Tibial nerve (tissue), 4 donors: ENCODE data around the gene RTF1. TPM values are rescaled to one million over a fixed set of nuclear protein-coding genes. Genes with fewer than 3 reads are reported as not detected.

Experiments used
- DNase-seq, 2 donors: peaks; one replicate each; pipeline ENCODE4 v3.0.0-alpha.2; 2019; ENCODE audit warnings: low spot score in 2 of 2
- H3K27ac ChIP-seq, 4 donors: fragments of 200-600 bp; sonication (generic) in 3 of 4; one replicate each; pipeline ENCODE4 v1.5.1; 2017 to 2019; ENCODE audit warnings: mild to moderate bottlenecking in 1 of 4
- H3K27me3 ChIP-seq, 2 donors: fragments of 200-600 bp; sonication (generic) in 1 of 2; one replicate each; pipeline versions ENCODE4 v1.5.1 to v1.6.0; 2017 to 2019
- H3K36me3 ChIP-seq, 3 donors: fragments of 200-600 bp; sonication (generic); one replicate each; pipeline ENCODE4 v1.5.1; 2018 to 2019
- H3K4me1 ChIP-seq, 4 donors: fragments of 200-600 bp; sonication (generic) in 3 of 4; one replicate each; pipeline ENCODE4 v1.5.1; 2017 to 2019
- H3K4me3 ChIP-seq, 4 donors: fragments of 200-600 bp; sonication (generic) in 3 of 4; one replicate each; pipeline ENCODE4 v1.5.1; 2017 to 2019; ENCODE audit warnings: mild to moderate bottlenecking in 1 of 4, moderate library complexity in 1 of 4
- H3K9me3 ChIP-seq, 4 donors: fragments of 200-600 bp; sonication (generic) in 3 of 4; one replicate each; pipeline ENCODE4 v1.5.1; 2017 to 2019
- CTCF ChIP-seq, 5 experiments: fragments of 200-600 bp in 3 of 5; fragments of 450-650 bp in 2 of 5; sonication (generic) in 3 of 5; IDR thresholded peaks; one replicate each; pipeline ENCODE4 v1.5.1; 2016 to 2019; ENCODE audit warnings: antibody characterized with exemption in 5 of 5, mild to moderate bottlenecking in 3 of 5, moderate library complexity in 2 of 5
- EP300 ChIP-seq, 2 donors: sonication (generic); formaldehyde crosslinking; IDR thresholded peaks; one replicate each; pipeline ENCODE4 v1.6.1; 2017; ENCODE audit warnings: antibody characterized with exemption in 2 of 2, mild to moderate bottlenecking in 1 of 2
- POLR2A ChIP-seq, 2 donors: fragments of 450-650 bp; IDR thresholded peaks; one replicate each; pipeline ENCODE4 v1.6.1; 2017; ENCODE audit warnings: antibody characterized with exemption in 2 of 2, mild to moderate bottlenecking in 2 of 2, moderate library complexity in 2 of 2
- WGBS, 2 donors: methylation state at CpG; one replicate each; pipeline ENCODE4 v1.1.5; 2018; 5-methylcytosine and 5-hydroxymethylcytosine counted together
- total RNA-seq, 4 donors: library from RNA; depleted of rRNA; stranded (reverse); fragments of >200 nt; gene quantifications; one replicate each; pipeline ENCODE4 v1.1.0, GENCODE V29; 2016

RTF1 gene
- total RNA-seq, 4 donors from 2014 or later: 22.2 to 72.6 (median 29.0) TPM

- Histone ChIP-seq H3K27ac (no peak overlapping the region), H3K36me3 (peaks cover 0 to 90% (median 0%) of the 10 kb centered on the region in 3 donors), H3K27me3 (no peaks in the 10 kb centered on the region), H3K4me3 (no peak overlapping the region), H3K4me1 (no peaks in the 10 kb centered on the region), H3K9me3 (no peaks in the 10 kb centered on the region)
- 90 to 94% methylated on average over 2 of the region's 2 CpGs for WGBS, 2 donors
- DNase-seq: no peak
- no peak for TF ChIP-seq EP300 (IDR thresholded peaks at IDR 0.05)
- no peak for TF ChIP-seq POLR2A (IDR thresholded peaks at IDR 0.05)
- TF ChIP-seq CTCF (IDR thresholded peaks at IDR 0.05): no peak
Measured at GRCh38 chr15:41392659-41393058, 24.2 kb upstream of the RTF1 start.

- 95 to 100% methylated on average over 4 of the region's 4 CpGs for WGBS, 2 donors
- H3K36me3 ChIP-seq: peaks cover 0 to 72% (median 0%) of the 10 kb centered on the region in 3 donors
Measured at GRCh38 chr15:41394924-41395323, 22.0 kb upstream of the RTF1 start.

GRCh38 chr15:41396111-41396510 is 20.8 kb upstream of the RTF1 start:
- no peak for DNase-seq
- no peaks in the 10 kb centered on the region for H3K9me3 ChIP-seq
- H3K27me3 ChIP-seq: no peaks in the 10 kb centered on the region
- H3K4me3 ChIP-seq: no peak overlapping the region
- H3K4me1 ChIP-seq: peaks cover 0 to 3% (median 0%) of the 10 kb centered on the region in 4 donors
- peaks cover 0 to 61% (median 0%) of the 10 kb centered on the region in 3 donors for H3K36me3 ChIP-seq
- H3K27ac ChIP-seq: no peak overlapping the region
- TF ChIP-seq CTCF (IDR thresholded peaks at IDR 0.05): no peak
- TF ChIP-seq POLR2A (IDR thresholded peaks at IDR 0.05): no peak
- TF ChIP-seq EP300 (IDR thresholded peaks at IDR 0.05): no peak
- WGBS, 2 donors: 89 to 93% methylated on average over 3 of the region's 3 CpGs

More at GRCh38 chr15:41394924-41395323, 22.0 kb upstream of the RTF1 start:
- Histone ChIP-seq H3K4me1 (no peaks in the 10 kb centered on the region), H3K27ac (no peak overlapping the region), H3K4me3 (no peak overlapping the region), H3K9me3 (no peaks in the 10 kb centered on the region), H3K27me3 (no peaks in the 10 kb centered on the region)
- TF ChIP-seq CTCF (IDR thresholded peaks at IDR 0.05) (no peak), EP300 (IDR thresholded peaks at IDR 0.05) (no peak), POLR2A (IDR thresholded peaks at IDR 0.05) (no peak)
- no peak for DNase-seq

GRCh38 chr15:41401904-41402267 is 15.0 kb upstream of the RTF1 start:
- H3K27ac ChIP-seq: peak overlapping the region; percentile 52 to 87 (median 70)
- no peaks in the 10 kb centered on the region for H3K27me3 ChIP-seq
- peaks cover 0 to 5% (median 0%) of the 10 kb centered on the region in 3 donors for H3K36me3 ChIP-seq
- no peak for TF ChIP-seq EP300 (IDR thresholded peaks at IDR 0.05)
- no peak for TF ChIP-seq POLR2A (IDR thresholded peaks at IDR 0.05)
- no peak for TF ChIP-seq CTCF (IDR thresholded peaks at IDR 0.05)
- H3K4me1 ChIP-seq: peaks cover 0 to 15% (median 6%) of the 10 kb centered on the region in 4 donors
- DNase-seq: no peak
- 8 to 11% methylated on average over 9 of the region's 9 CpGs for WGBS, 2 donors
- H3K4me3 ChIP-seq: peak overlapping the region; percentile 54 to 90 (median 68)
- no peaks in the 10 kb centered on the region for H3K9me3 ChIP-seq

GRCh38 chr15:41407341-41407740 is 9.6 kb upstream of the RTF1 start:
- Histone ChIP-seq H3K27ac (no peak overlapping the region), H3K27me3 (no peaks in the 10 kb centered on the region), H3K9me3 (no peaks in the 10 kb centered on the region), H3K4me3 (no peak overlapping the region), H3K4me1 (peaks cover 0 to 6% (median 3%) of the 10 kb centered on the region in 4 donors), H3K36me3 (no peaks in the 10 kb centered on the region)
- TF ChIP-seq CTCF (IDR thresholded peaks at IDR 0.05) (no peak), EP300 (IDR thresholded peaks at IDR 0.05) (no peak), POLR2A (IDR thresholded peaks at IDR 0.05) (no peak)
- DNase-seq: no peak
- WGBS, 2 donors: 82 to 90% methylated on average over 5 of the region's 5 CpGs
